Right forelimb (tissue), 1 donor: Measurements from ENCODE around the gene BCHE.

Source experiments
- DNase-seq: peaks from one replicate; pipeline ENCODE4 v3.0.0-alpha.2; 2018

The BCHE gene

DNA sequence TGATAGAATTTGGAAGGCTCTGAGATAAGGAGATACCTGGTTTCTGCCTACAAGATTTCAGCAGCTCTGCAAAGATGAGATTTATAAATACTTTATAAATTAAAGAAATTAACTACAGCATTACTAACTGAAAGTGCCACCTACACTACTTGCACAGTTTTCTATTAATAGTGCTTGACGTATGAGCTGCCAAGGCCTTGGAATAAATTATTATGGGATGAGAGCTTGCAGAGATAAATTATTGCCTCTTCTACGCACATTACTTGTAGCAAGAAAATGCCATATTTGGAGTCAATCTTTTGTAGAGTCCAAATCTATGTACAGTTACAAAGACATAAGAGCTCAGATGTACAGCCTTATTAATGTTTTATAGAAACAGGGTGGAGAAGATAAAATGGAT lies 89.1 kb downstream of the BCHE start:
- DNase-seq: no peak

DNA sequence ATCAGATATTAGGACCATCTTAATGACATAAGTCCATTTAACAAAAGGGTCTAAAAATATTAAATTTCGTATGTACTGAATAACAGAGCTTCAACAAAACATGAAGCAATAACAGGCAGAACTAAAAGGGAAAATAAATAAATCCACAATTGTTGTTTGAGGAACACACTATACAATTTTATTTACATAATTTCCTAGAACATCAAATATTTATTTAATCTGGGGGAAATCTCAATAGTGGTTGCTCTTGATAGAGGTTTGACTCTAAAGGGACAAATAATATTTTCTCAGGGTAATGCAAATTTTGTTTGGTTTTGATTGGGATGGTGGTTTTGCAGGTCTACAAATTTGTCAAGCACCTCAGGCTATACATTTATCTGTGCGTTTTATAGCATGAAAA lies 90.3 kb downstream of the BCHE start:
- no peak for DNase-seq

DNA sequence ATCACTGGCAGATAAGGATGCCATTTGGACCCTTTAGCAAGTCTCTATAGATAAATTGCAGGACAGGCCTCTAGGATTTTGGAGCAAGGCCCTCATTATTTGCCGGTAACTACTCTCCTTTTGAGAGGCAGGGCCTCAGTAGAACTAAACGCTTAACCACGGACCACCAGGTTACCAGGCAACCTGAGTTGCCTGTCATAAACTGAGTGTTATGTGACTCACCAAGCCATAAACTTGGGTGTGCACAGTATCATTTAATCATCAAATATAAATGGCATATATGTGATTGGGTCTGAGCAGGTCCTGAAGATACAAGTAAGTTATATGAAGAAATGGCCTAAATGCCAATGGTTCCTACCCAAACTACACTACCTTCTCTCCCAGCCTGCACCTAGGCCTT lies 93.2 kb downstream of the BCHE start:
- DNase-seq: no peak

DNA sequence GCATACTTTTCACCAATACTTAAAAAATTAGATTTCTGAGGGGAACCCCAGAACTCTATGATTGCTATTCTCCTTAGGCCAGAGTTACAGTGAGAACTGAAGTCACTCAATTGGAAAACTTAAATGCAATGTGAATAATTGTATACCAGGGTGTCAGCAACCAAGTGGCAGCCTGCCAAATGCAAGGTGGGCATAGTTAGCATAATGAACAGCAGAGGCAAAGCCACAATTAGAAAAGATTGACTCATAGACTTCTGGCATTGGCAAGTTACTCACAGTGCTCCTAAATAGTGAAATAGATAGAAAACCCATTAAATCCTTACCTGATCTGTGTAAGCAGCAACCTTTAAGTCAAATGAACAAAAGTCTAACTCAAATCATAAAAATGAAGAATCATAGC lies 94.9 kb downstream of the BCHE start:
- no peak for DNase-seq

DNA sequence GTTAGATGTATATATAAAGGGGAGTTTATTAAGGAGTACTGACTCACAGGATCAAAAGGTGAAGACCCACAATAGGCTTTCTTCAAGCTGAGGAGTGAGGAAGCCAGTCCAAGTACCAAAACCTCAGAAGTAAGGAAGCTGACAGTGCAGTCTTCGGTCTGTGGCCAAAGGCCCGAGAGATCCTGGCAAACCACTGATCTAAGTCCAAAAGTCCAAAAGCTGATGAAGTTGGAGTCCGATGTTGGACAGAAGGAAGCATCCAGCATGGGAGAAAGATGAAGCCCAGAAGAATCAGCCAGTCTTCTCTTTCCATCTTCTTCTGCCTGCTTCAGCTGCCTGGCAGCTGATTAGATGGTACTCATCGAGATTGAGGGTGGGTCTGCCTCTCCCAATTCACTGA lies 107.5 kb downstream of the BCHE start:
- DNase-seq: no peak

DNA sequence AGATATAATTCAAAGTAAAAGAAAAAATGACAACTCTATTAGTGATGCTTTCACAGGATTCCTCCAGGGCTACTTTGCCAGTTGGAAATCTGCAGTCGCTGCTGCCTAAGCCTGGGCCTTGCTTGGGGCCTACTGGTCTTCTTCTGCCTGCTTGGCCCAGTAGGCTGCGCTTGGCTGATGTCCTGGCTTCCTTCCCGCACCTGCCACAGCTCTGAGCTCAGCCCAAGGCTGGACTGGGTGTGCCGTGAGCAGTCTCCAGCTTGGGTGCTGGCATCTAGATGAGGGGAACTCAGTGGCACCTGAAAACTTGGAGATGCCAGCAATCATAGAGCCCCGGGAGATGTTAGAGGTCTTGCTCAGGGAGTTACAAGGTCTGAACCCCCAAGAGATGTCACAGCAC lies 108.3 kb downstream of the BCHE start:
- no peak for DNase-seq

DNA sequence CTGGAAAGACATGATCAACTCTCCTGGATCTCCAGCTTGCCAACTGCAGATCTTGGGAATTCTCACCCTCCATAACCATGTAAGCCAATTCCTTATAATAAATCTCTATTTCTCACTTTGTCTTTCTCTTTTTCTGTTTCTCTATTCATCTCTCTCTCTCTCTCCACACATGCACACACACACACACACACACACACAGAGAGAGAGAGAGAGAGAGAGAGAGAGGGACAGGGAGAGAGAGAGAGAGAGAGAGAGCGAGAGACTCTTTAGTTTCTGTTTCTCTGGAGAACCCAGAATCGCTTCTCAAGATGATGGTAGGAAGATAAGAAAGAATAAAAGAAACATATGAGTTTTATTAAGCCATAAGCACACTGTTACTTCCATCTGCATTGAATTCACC lies 111.9 kb downstream of the BCHE start:
- DNase-seq: no peak
